RKO (cell line): ENCODE results near the gene SLC10A7.

Experiments
- DNase-seq: peaks from one replicate; pipeline ENCODE4 v3.0.0-alpha.2; 2016; ENCODE audit warnings: low spot score

SLC10A7 gene

DNA sequence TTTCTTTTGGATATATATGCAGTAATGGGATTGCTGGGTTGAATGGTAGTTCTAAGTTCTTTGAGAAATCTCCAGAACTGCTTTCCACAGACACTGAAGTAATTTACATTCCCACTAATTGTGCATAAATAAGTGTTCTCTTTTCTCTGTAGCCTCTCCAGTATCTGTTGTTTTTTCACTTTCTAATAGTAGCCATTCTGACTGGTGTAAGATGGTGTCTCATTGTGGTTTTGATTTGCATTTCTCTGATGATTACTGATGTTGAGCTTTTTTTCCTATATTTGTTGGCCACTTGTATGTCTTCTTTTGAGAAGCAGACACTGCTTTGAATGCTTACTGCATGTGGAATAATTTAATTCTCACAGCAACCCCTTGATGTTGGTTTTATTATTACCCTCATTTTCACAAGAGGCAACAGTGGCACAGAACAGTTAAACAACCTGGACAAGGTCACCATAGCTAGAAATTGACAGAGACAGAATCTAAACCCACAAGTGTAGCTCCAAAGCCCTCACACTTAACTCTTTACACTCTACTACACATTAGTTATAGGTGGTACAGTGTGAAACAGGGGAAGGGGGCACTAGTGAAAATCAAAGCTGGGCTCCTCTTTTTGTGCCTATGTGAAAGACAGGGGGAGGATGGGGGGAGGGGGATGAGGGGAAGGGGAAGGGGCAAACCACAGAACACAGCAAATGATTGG, 211.3 kb downstream of the SLC10A7 start:
- DNase-seq, result no peak

- DNase-seq, result no peak
These were observed 212.8 kb downstream of the SLC10A7 start for GRCh38 chr4:146308951-146309350.

DNA sequence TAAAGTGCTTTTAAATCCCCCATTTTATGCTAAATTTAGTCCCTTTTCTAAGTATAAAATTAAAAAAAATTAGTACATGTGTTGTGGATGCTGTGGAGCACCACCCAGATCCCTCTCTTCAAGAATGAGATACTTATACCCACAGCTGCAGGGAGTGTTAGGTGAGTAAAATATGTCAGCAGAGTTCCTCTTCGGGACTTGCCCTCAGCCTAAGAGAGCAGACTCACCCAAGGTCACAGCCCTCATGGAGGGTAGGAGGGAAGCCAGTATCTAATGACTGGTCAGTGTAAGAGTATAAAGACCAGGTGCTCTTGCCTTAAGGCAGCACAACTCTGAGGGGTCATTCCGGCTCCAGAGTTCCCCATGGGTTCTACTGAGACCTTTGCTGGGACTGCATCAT, 218.9 kb downstream of the SLC10A7 start:
- no peak for DNase-seq

- DNase-seq, result no peak
These were observed 222.1 kb downstream of the SLC10A7 start for GRCh38 chr4:146299607-146300006.

GRCh38 chr4:146294776-146295175, 227.0 kb downstream of the SLC10A7 start:
- DNase-seq, result no peak

DNA sequence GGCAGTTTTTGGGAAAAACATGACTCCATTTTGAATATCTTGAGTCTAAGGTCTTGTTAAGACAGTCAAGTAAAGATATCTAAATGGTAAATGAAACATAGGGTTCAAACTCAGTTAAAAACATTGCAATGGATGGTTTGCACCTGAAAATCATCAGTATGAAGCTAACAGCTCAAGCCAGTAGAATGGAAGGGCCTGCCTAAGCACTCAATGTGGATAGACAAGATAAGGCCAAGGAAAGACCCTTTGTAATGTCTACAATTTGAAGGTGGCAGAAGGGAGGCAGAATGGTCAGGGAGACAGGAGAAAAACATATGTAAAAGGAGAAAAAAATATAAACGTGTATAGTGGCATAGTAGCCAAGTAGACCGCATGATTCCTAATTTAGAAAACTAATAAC, 229.2 kb downstream of the SLC10A7 start:
- no peak for DNase-seq

DNA sequence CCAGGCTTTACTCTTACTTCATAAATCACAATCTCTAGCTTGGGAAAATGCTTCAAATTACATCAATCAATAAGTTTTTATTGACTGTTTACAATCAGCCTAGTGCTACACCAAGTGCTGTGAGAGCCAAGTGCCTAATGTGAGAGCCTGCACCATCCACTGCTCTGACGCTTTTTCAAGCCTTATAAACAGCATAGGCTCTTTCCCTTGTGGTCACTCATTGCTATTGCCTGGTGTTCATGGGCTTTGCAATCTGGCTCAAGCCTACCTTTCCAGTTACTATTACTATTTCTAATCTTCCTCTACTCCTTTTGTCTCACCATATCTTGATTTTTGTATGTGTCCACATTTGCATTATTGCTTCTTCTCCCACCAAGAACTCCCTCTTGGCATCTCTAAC, 230.4 kb downstream of the SLC10A7 start:
- DNase-seq, result no peak

GRCh38 chr4:146288193-146288592, 233.5 kb downstream of the SLC10A7 start:
- DNase-seq, result no peak

DNA sequence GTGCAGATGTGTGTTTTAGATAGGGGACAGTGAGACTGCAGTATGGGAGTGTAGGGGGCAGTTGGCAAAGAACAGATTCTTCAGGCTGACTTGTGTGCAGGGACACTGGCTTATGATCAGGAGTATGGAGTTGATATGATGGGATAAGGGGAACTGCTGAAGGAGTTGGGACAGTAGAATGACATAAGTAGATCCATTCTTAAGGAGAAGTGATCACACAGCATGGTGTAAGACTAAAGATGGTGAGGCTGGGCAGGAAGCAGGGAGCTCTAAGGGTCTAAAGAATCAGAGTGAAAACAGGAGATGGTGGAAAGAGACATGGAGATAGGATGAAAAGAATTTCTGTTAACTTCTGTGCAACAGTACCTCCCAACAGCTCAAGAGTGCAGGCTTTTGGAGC, 236.7 kb downstream of the SLC10A7 start:
- DNase-seq, result no peak

- no peak for DNase-seq
These were observed 237.7 kb downstream of the SLC10A7 start for GRCh38 chr4:146283758-146284651.

DNA sequence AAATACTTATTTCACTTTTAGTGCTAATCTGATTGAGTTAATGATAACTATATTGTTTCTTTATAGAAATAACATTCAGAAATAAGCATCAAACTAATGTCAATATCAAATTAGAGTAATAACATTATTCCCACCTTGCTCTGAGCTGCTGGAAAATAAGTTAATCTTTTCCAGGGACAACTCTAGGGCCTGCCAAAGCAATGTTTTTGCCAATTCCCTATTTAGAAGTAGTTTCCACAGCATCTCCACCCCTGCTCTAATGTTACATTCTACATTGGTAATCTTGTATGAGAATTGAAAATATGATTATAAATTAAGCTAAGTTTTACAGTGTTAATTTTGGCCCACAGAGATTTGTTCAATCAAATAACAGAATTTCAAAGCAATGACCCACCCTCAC, 239.1 kb downstream of the SLC10A7 start:
- DNase-seq, result no peak

DNA sequence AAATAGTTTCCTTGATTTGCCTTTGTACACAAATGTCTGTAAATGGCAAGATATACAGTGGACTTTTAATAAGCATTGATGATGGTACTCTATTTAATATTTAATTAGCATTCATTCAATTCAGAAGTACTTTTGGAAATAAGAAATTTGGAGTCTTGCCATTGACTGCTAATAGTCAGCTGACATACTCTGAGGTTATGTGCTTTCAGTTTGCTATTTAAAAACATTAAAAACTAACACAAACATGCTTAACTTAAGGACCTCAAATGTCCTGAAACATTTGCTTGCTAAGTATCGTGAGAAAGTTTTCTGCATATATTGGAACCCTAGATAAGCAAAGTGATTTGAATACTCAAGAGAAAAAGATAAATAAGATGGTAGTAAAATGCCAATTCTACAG, 242.8 kb downstream of the SLC10A7 start:
- no peak for DNase-seq

DNA sequence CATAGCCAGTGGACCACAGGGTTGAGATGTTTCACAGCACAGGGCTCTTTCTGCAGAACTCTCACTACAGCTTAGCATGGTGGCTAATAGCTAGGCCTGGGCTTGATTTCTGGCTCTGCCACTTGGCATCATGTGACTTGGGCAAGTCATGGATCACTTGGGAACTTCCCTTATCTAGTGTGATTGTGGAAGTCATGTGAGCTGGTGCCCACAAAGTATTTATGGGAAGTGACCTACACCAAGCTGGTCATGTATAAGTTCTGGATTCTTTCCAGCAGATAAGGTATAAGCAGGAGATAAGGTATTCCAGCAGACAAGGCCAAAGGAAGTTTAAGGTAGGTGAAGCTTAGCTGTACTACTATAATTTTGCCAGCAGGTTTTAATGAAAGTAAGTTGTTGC, 246.4 kb downstream of the SLC10A7 start:
- DNase-seq, result no peak

DNA sequence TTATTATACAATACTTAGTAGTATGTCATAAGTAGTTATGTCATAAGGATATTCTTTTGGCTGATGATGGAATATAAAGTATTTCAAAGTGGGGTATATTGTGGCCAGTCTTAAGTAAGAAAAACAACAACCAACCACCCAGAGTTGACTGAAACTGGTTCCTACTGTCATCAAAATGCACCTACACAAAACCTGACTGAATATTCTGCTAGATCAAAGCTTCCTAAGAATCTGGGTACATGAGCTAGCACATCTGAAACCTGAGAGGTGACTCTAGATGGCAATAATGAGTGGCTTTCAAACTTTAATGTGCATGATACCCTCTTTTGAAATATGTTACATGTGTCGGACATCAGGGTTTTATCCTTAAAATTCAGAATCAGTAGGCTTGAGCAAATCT, 247.0 kb downstream of the SLC10A7 start:
- no peak for DNase-seq

DNA sequence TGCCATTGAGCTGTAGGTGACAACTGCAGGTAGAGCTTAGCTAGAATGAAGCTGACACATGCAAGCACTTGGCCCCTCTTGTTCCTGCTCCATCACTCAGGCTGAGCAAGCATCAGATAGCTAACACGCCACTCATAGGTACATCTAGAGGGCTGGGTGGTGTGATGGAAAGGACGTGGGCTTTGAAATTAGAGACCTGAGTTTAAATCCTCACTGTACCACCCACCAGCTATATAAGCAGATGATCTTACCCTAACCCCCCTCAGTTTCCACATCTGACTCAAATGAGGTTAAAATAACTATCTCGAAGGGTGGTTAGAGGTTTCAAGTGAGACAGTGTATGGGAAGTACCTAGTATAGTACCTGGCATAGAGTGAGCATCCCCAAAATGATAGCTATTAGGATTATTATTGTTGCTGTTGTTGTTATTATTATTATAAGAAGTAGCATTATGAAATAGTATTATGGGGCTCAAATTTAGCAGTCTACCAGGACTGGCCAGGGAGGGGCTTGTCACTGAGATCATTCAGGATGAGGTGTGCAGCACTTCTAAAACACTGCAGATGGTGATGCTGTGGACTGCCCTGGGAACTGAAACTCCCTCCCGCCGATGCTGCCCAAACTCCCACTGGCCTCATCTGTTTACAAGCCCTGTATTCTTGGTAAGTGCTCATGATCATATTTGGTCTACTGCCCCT, 248.4 kb downstream of the SLC10A7 start:
- no peak for DNase-seq

DNA sequence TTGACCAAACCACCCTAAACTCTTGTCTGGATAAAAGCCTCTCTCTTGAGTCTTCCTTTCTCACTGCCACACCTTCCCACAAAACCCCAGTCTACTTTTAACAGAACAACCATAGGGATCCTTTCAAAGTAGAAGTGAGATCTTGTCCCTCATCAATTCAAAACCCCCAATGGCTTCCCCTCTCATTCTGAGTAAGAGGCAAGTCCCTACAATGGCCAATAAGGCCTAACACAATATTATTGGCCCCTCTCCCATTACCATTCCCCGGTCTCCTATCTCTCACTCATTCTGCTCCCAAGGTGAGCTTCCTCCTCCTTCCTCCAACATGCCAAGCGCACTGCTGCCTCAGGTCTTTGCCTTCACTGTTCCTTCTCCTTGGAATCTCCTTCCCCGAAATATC, 250.3 kb downstream of the SLC10A7 start:
- no peak for DNase-seq

DNA sequence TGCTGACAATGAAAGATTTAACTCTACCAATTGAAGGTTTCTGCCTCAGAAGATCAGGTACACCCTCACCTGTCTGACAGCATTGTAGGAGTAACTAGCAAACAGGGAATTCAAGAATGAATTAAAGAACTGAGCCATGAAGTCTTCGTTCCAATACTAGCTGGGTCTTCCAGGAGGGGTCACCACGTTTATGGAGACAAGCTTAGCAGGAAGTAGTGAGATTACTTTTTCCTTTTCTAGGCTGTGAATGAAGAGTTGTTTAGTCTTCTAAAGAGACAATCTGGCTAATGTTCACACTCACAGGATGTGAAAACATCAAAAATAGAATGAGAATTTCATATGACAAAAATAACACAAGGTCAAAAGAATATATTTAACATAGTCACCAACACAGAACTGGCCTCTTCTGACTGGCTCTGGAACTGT, 252.5 kb downstream of the SLC10A7 start:
- DNase-seq, result no peak

GRCh38 chr4:146267826-146268225, 253.9 kb downstream of the SLC10A7 start:
- DNase-seq, result no peak

- DNase-seq, result no peak
These were observed 255.7 kb downstream of the SLC10A7 start for GRCh38 chr4:146265950-146266490.

GRCh38 chr4:146263793-146264192, 257.9 kb downstream of the SLC10A7 start:
- no peak for DNase-seq

DNA sequence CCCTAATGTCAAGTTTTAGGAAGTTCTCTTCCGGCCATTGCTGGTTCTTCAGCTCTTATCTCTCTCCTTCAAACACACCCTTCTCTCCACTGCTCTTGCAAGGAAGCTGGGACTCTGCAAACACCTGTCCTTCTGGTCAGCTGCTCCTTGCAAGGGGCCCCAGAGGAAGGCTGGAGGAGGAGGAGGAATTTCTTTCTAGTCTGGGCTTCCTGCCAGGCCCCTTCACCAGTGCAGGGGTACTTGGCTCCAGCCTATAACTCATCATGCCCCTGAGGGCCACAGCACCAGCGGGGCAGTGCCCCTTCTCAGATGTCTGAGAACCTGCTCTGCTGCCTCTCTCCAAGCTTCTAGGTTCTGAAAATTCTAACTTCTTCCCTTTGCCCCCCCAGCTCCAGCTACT, 260.7 kb downstream of the SLC10A7 start:
- DNase-seq, result no peak

DNA sequence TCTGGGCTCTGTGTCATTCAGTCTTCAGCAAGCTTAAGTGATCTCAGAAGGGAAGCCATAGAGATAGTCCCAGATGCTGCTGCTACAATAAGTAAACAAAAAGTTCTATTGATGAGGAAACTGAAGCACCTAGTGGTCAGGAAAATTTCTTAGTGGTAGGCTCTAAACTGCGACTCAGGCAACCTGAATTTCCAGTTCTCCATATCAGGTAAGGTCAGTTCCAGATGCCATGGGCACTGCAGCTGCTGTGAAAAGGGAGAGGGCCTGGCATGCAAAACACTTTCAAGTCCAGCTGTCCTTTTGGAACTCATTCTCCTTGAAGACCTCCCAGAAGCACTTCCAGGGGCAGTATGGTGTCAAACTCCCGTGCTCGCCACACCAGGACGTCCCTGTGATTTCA, 261.2 kb downstream of the SLC10A7 start:
- DNase-seq, result no peak

- DNase-seq, result no peak
These were observed 264.2 kb downstream of the SLC10A7 start for GRCh38 chr4:146257511-146257910.
